Loucy (cell line): ENCODE data around the gene ACADVL.

Experiments used
- H2AFZ ChIP-seq: fragments of 200-600 bp; sonication (generic); 2 replicates; pipeline ENCODE4 v1.6.0; 2016; ENCODE audit warnings: antibody characterized with exemption, mild to moderate bottlenecking, low read length, moderate library complexity
- H3F3A ChIP-seq: fragments of 200-600 bp; 2 replicates; pipeline ENCODE4 v1.6.0; 2016; ENCODE audit warnings: antibody characterized with exemption, low read depth, mild to moderate bottlenecking
- H3K27me3 ChIP-seq: fragments of 200-600 bp; sonication (generic); 2 replicates; pipeline ENCODE4 v1.6.1; 2014; ENCODE audit warnings: low read length, mild to moderate bottlenecking; ENCODE audit not compliant: insufficient read depth, poor library complexity, severe bottlenecking
- H3K36me3 ChIP-seq: fragments of 200-600 bp; sonication (generic); 2 replicates; pipeline ENCODE4 v1.6.1; 2016; ENCODE audit warnings: low read length; ENCODE audit not compliant: insufficient read depth
- H3K4me1 ChIP-seq: fragments of 200-600 bp; sonication (generic); 2 replicates; pipeline ENCODE4 v1.5.1; 2014; ENCODE audit warnings: low read length, mild to moderate bottlenecking; ENCODE audit not compliant: insufficient read depth, poor library complexity, severe bottlenecking
- H3K4me2 ChIP-seq: fragments of 200-600 bp; sonication (generic); 2 replicates; pipeline ENCODE4 v1.6.0; 2014; ENCODE audit warnings: antibody characterized with exemption, low read length, low read depth, mild to moderate bottlenecking; ENCODE audit not compliant: poor library complexity, severe bottlenecking
- H3K4me3 ChIP-seq: fragments of 200-600 bp; sonication (generic); 2 replicates; pipeline ENCODE4 v1.5.1; 2014; ENCODE audit warnings: low read length, mild to moderate bottlenecking, mixed read lengths; ENCODE audit not compliant: poor library complexity, severe bottlenecking
- H3K79me2 ChIP-seq: fragments of 200-600 bp; sonication (generic); 2 replicates; pipeline ENCODE4 v1.6.1; 2014; ENCODE audit warnings: low read length; ENCODE audit not compliant: insufficient read depth
- H3K9ac ChIP-seq: fragments of 200-600 bp; sonication (generic); 2 replicates; pipeline ENCODE4 v1.6.0; 2014; ENCODE audit warnings: mild to moderate bottlenecking, low read depth, low read length, moderate library complexity; ENCODE audit not compliant: poor library complexity, severe bottlenecking
- H3K9me2 ChIP-seq: fragments of 200-600 bp; sonication (generic); replicated peaks from 2 replicates; pipeline ENCODE4 v1.6.1; 2016; ENCODE audit warnings: low read depth, low read length, mixed read lengths
- H3K9me3 ChIP-seq: fragments of 200-600 bp; sonication (generic); 2 replicates; pipeline ENCODE4 v1.6.1; 2014; ENCODE audit warnings: mild to moderate bottlenecking, antibody characterized with exemption, low read length, low read depth; ENCODE audit not compliant: insufficient read depth
- H4K20me1 ChIP-seq: fragments of 200-600 bp; sonication (generic); 2 replicates; pipeline ENCODE4 v1.6.0; 2014; ENCODE audit warnings: antibody characterized with exemption, low read length, mild to moderate bottlenecking; ENCODE audit not compliant: insufficient read depth, poor library complexity, severe bottlenecking
- CTCF ChIP-seq: fragments of 200-600 bp; sonication (generic); conservative IDR thresholded peaks from 2 replicates; pipeline ENCODE4 v1.5.1; 2014; ENCODE audit warnings: mild to moderate bottlenecking, antibody characterized with exemption, low read length
- EZH2phosphoT487 ChIP-seq: fragments of 200-600 bp; IDR thresholded peaks from 2 replicates; pipeline ENCODE4 v1.6.1; 2018; ENCODE audit warnings: antibody characterized with exemption, mild to moderate bottlenecking, moderate library complexity, borderline replicate concordance

The ACADVL gene

GRCh38 chr17:7254511-7254910 lies 34.8 kb downstream of the ACADVL start:
- no peak for TF ChIP-seq EZH2phosphoT487
- TF ChIP-seq CTCF, result no peak

GRCh38 chr17:7256766-7257456 lies 37.2 kb downstream of the ACADVL start:
- H3K36me3 ChIP-seq, result peaks cover 29% of the 10 kb centered on the region; the same call in 1 of the 2 replicates

More at GRCh38 chr17:7254511-7254910, 34.8 kb downstream of the ACADVL start:
- Histone ChIP-seq H3K9me2 (no peaks in the 10 kb centered on the region), H3K4me1 (peaks cover 26% of the 10 kb centered on the region), H3K4me2 (no peak overlapping the region), H3K9ac (no peak overlapping the region), H3K36me3 (peaks cover 29% of the 10 kb centered on the region; the same call in 1 of the 2 replicates), H3K27me3 (no peaks in the 10 kb centered on the region), H4K20me1 (peaks cover 24% of the 10 kb centered on the region), H2AFZ (no peak overlapping the region), H3F3A (no peaks in the 10 kb centered on the region), H3K4me3 (no peak overlapping the region), H3K9me3 (no peaks in the 10 kb centered on the region), H3K79me2 (peaks cover 44% of the 10 kb centered on the region)

GRCh38 chr17:7258731-7259554 lies 39.2 kb downstream of the ACADVL start:
- Histone ChIP-seq H3F3A (no peaks in the 10 kb centered on the region), H3K4me3 (no peak overlapping the region), H3K27me3 (no peaks in the 10 kb centered on the region), H3K79me2 (peaks cover 11% of the 10 kb centered on the region), H3K36me3 (peaks cover 29% of the 10 kb centered on the region; the same call in 1 of the 2 replicates), H3K9me2 (no peaks in the 10 kb centered on the region), H4K20me1 (no peaks in the 10 kb centered on the region), H3K9ac (no peak overlapping the region), H3K4me2 (no peak overlapping the region), H3K4me1 (peaks cover 4% of the 10 kb centered on the region), H2AFZ (no peak overlapping the region), H3K9me3 (no peaks in the 10 kb centered on the region)
- TF ChIP-seq CTCF, result no peak
- no peak for TF ChIP-seq EZH2phosphoT487

More at GRCh38 chr17:7256766-7257456, 37.2 kb downstream of the ACADVL start:
- no peak overlapping the region for H2AFZ ChIP-seq
- peaks cover 9% of the 10 kb centered on the region for H4K20me1 ChIP-seq
- peaks cover 13% of the 10 kb centered on the region for H3K4me1 ChIP-seq
- H3K9me3 ChIP-seq, result no peaks in the 10 kb centered on the region
- H3K9ac ChIP-seq, result no peak overlapping the region
- H3K27me3 ChIP-seq, result no peaks in the 10 kb centered on the region
- no peak overlapping the region for H3K4me2 ChIP-seq
- TF ChIP-seq EZH2phosphoT487, result no peak
- no peak for TF ChIP-seq CTCF
- H3K79me2 ChIP-seq, result peaks cover 25% of the 10 kb centered on the region
- no peaks in the 10 kb centered on the region for H3K9me2 ChIP-seq
- H3K4me3 ChIP-seq, result no peak overlapping the region
- H3F3A ChIP-seq, result no peaks in the 10 kb centered on the region
